ENCODE data around the gene RAB11FIP4.

Gene RAB11FIP4

DNA sequence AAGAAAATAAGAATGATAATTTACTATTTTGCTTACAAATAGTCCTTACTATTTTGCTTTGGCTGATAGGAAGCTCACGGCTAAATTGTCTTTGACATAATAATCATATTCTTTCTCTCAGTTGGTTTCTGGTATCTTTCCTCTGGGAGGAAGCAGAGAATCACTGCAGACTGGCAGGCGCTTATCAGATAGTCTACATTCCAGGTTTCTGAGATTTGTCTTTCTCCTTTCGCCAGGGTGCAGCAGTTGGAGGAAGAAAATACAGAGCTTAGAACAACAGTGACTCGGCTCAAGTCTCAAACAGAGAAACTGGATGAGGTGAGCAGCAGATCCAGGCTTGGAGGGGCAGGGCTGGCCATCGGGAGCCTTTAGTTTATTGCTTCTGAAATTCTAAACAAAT lies 136.1 kb downstream of the RAB11FIP4 start:
- DNase-seq, result no peak

DNA sequence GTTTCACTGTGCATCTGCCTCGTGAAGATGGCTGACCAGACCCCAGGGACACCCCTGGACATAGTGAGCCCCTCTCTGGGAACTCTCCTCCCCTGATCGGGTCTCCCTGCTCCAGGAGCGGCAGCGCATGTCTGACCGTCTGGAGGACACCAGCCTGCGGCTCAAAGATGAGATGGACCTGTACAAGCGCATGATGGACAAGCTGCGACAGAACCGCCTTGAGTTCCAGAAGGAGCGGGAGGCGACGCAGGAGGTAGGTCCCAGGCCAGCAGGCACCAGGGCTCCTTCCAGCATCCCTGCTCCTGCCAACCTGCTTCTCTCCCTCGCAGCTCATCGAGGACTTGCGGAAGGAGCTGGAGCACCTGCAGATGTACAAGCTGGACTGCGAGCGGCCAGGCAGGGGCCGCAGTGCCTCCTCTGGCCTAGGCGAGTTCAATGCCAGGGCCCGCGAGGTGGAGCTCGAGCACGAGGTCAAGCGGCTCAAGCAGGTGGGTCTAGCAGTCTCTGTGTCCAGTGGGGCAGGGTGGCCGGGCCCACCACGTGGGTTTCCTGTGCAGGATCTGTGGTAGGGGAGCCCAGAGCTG lies 136.9 kb downstream of the RAB11FIP4 start:
- no peak for DNase-seq

DNA sequence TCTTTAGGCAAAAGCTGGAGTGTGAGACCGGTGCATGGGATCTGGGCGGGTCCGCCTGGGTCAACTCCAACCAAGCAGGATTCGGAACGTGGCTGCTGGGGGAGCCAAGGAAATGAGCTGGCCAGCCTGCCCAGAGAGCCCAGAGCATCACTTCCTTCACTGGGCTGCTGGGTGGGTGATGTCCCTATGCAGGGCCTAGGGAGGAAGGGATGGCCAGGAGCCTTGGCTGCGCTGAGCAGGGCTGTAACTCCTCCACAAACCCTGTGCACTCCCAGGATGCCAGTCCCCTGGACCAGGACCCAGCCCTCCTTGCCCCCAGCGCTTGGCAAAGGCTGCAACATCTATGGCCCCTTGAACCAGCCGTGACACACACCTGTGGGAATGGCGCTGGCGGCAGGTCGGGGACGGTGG lies 138.4 kb downstream of the RAB11FIP4 start:
- no peak for DNase-seq

DNA sequence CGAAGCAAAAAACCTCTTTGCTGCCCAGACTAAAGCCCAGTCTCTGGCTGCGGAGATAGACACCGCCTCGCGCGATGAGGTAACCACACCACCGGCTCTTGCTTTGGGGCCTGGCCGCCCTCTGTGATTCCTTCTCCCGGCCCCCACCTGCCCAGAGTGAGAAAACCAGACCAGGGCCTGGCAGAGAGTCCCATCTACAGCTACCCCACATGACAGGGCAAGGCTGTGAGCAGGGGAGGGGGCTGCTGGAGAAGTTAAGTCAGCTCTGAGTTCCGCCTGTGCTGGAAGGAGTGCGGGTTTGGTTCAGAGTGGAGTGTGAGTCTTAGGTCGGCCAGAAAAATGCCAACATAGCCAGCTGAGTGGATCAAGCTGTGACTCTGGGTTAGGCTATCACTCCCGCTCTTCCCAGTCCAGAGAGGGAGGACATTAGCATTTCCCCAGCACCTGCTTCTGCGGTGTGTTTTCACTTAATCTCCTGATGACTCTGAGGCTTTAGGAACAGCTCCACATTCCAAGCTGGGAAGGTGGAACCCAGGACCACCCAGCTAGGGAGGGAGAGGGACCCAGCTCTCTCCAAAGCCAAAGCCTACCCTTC lies 139.0 kb downstream of the RAB11FIP4 start:
- no peak for DNase-seq

DNA sequence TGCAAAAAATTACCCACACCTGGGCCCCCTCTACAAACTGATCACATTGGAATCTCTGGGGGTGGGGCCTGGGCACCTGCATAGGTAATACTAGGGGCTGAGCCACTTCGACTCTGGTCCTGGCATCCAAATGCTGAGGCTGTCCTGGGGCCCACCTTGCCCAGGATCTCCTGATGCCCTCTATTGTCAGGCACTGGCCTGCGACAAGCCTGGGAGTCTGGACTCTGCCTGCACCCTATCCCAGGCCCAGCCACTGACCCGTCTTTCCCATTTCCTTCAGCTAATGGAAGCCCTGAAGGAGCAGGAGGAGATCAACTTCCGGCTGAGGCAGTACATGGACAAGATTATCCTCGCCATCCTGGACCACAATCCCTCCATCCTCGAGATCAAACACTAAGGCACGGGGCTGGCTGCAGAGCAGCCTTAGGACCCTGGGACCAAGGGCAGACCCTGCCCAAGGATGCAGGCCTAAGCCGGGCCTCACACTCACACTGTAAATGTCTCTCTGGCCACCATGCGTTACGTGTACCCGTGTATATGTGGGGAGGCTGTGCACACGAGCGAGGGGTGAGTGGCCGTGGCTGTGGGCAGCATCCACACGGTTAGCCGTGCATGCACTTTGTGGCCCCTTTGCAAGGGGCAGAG lies 140.0 kb downstream of the RAB11FIP4 start:
- DNase-seq, result no peak

DNA sequence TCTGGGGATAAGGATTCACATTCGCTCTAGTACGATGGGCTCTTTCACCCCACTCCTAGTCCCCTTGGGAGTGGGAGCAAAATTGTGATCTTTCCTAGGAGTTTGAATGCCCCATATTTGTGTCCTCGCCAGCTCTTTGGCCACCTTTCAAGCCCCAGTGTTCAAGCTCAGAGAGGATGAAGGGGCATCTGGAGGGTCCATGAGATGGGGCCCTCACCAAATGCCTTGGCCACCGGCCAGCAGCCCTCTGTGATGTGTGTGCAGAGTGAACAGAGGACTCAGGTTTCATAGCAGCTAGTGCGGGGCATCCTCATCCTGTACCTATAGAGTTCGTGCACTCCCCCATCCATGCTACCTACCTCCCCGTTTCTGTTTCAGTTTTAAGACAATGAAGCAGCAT lies 140.6 kb downstream of the RAB11FIP4 start:
- no peak for DNase-seq

DNA sequence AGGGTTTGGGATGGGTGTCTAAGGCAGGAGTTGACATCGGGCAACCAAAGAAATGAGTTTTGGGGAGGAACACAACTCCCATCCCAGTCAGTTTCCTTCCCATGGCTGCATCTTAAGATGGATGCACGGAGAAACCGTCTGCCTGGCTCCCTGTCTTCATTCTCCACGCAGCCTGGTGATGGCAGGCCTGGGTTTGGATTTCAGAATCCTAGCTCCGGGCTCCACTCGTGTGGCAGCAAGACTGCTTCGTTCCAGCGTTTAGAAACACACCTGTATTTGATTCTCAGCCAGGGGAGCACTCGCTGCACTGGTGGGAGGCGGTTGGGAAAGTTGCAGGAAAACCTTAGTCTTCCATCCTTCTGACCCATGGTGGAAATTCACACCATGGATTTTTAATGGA lies 141.1 kb downstream of the RAB11FIP4 start:
- no peak for DNase-seq

DNA sequence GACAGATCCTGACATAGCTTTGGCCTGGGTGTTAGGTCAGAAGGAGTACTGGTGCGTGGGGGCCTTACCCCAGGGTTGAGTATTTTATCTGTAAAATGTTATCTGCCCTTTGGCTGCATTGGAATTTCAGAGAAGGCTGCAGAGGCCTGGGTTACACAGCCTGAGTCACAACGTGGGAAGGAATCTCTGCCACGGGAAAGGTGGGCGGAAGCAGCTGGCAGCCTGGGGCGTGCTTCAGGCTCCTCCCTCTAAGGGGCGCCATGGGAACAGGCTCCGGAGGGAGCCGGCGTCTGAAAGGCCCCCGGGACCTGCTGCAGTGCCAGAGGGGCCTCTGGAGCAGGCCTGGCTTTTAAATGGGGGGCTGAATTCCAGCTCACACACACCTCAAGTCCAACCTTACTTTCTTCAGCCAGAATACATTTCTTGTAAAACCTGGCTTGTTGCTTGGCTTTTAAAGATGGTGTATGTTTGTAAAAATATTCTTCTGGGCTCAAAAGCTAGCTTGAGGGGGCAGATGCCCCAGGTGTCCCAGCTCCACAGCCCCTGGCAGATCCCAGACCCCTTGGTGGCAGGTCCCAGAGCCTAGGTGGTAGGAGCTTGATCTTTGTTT lies 142.2 kb downstream of the RAB11FIP4 start:
- no peak for DNase-seq

DNA sequence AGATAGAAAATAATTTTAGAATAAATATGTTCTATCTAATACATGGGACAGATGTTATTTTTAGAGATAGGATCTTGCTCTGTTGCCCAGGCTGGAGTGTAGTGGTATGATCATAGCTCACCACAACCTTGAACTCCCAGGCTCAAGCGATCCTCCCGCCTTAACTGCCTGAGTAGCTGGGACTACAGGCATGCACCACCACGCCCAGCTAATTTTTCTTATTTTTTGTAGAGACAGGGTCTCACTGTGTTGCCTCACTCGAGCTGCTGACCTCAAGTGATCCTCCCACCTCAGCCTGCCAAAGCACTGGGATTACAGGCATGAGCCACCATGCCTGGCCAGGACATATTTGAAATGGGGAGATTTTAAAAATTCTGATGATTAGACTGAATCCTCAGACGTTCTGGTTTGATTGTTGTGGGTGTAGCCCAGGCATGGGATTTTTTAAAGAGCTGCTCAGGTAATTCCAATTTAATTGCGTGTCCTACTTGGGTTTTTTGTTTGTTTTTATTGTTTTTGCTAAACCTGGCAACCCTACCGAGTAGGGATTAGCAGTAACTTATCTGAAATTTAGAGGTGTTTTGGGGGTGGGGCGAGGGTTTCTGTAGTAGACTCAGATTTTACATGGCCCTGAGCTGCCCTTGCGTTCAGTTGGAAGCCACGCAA lies 142.9 kb downstream of the RAB11FIP4 start:
- no peak for DNase-seq

DNA sequence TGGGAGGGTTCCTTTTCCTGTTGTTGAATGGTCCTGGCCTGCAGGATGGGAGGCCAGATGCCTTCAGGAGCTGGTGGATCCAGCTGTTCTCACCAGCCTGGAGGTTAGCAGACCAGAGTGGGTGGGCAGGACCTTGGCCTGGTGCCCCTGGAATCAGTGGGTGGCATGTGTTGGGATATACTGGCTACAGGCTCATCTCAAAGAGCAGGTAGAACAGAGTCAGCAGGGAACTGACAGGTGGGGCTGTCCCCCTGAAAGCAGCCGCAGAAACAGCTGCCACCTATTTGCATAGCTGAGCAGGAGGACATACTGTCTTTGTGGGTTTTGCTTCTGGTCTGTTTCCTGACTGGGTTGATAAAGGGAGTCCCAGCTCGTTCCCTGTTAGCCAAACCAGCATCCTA lies 144.1 kb downstream of the RAB11FIP4 start:
- DNase-seq, result peak; percentile 6

DNA sequence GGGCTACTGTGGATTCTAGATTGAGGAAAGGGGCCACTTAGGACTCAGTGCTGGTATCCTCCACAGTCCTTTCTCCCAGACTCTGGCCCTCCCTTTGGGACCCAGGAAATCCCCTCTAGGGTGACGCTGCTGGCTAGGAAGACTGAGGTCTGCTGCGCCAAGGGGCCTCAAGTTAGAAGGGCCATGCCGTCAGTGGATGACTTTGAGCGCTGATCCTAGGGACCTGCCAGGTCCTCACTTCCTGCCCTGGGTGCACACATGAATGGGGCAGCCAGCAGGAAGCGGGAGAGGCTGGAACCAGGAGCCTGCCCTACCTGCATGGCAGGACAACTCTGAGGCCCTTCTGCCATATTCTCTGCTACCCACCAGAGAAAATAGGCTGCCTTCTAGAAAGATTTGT lies 145.0 kb downstream of the RAB11FIP4 start:
- no peak for DNase-seq

DNA sequence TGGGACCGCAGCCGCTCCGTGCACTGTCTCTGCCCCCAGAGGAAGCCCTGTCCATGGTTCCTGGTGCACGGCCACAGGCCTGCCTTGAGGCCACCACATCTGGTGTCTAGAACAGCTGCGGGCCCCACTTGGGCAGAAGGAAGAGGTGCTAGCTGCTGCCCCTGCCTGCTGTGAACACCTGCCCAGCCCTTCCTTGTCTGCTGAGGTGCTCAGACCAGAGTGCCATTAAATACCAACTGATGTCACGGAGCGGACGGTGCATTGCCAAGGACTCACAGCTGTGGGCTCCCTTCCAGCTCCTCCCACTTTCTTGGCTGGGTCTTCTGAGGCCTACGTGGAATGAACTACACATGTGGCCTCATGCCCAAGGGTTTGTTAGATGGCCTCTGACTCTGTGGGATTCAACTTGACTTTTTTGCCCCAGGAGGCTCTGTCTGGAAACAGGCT lies 146.1 kb downstream of the RAB11FIP4 start:
- no peak for DNase-seq

DNA sequence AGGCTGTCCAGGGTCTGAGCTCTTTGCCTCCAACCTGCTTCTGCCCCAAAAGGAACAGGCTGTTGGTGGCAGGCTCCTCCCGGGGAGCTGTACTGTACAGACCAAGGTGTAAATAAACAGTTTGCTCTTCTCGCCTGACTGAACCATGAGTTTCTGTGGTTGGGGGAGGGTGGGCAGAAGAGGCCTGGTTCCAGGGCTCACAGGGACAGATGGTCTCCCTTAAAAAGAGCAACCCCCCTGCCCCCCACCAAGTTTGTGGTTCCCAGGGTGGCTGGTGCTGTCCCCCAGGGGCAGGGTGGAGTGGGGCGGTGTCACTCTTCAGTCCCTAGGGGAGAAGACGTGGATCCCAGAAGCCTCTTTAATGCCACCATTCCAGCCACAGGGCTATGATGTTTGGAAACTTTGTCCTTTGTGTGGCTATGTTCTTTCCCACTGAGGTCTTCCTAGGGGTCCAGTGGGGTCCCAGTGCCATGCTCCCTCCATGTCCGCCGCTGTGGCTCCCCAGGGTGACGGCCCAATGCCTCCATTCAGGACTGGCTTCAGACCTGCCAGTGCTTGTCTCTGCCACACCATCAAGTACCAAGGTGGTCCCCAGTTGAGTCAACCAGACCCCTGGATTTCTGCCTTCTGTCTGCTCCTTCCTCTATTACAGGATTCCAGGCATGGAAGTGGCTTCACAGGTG lies 146.7 kb downstream of the RAB11FIP4 start:
- no peak for DNase-seq

DNA sequence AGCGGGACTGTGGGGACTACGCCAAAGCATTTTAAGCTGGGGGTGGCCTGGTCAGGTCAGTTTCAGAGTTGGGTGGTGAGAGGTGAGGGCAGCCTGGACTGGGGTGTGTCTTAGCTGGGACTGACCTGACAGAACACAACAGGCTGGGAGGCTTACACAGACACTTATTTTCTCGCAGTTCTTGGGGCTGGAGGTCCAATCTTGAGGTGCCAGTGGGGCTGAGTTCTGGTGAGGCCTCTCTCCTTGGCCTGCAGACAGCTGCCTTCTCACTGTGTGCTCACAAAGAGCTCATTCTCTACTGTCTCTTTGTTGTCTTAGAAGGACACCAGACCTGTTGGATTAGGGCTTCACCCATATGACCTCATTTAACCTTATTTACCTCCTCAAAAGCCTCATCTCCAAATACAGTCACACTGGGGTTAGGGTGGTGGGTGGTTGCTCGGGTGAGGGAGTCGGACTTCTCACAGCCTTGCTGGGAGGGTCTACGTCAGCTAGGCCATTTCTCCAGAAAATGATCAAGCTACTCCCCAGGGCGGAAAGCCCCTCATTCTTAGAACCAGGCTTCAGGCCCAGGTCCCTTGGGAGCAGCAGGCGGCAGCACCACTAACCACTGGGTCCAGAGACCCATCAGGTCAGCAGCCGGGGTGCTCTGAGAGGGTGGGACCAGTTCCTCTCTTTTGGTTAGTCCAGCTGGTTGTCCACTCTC lies 149.3 kb downstream of the RAB11FIP4 start:
- no peak for DNase-seq

DNA sequence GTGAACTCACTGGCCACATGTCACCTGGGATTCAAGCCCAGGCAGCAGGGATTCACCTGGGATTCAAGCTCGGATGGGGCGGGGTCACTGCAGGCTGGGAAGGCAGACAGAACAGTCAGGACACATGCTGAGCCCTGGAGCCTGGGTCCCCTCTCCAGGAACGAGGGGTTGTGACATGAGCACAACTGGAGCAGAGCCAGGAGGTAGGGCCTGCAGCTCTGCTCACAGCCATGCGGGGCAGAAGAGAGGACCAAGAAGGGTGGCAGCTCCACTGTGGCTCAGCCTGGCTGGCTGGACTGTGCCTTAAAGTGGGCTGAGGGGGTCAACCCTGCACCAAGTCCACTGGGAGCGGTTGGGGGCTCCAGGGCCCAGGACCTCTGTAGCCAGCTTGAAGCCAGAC lies 150.1 kb downstream of the RAB11FIP4 start:
- no peak for DNase-seq

DNA sequence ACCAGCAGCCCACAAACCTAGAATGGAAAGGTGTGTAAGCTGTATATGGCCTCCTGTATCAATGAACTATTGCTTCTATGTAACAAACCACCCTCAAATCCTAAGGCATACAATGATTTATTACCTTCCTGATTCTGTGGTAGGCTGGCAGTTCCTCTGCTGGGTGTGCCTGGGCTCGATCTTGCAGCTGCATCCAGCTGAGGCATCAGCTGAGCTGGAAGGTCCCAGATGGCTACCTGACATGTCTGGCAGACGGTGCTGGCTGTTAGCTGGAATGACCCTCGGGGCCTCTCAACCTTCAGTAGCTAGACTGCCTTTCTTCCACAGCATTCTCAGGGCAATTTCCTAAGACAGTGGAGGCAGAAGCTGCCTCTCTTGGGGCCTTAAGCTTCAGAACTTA lies 152.7 kb downstream of the RAB11FIP4 start:
- no peak for DNase-seq

DNA sequence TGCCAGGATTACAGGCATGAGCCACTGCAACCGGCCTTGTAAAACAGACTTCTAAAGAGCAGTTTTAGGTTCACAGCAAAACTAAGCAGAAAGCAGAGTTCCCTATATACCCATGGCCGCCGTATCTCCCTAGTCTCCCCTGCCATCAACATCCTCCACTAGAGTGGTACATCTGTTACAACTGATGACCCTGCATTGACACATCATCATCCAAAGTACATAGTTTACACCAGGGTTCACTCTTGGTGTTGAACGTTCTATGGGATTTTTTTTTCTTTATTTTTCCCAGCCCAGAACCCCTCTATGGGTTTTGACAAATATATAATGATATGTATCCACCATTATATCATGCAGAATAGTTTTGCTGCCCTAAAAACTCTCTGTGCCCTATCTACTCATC lies 155.2 kb downstream of the RAB11FIP4 start:
- no peak for DNase-seq

DNA sequence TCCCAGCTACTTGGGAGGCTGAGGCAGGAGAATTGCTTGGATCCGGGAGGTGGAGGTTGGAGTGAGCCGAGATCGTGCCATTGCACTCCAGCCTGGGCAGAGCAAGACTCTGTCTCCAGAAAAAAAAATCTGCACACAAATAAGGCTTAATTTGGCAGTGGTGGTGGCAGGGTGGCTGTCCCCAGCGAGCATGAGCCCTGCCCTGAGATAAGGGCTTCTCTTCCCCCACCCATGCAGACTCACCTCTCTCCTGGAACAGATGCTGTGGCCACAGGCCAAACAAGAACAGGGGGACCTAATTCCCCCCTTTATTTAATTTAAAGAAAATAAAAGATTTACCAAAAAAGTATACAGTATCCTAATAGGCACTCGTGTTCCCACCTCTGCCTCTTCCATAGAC lies 157.2 kb downstream of the RAB11FIP4 start:
- DNase-seq, result no peak

DNA sequence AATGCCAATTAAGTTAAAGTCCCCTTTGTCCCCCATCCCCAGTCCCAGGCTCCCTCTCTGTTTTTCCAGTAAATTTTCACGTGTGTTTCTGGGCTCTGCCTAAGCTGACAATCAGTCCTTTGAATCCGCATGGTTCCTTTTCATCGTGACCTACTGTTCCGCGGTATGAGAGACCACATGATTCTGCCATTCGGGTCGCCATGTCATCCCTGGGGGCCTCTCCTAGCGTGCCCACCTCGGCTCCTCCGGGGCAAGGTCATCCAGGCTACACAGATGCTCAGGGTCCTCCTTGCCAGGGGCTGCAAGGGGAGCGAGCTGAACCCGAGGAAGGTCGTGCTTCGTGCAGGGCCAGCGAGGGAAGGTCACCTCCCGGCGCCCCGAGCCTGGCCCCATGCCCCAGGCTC lies 157.6 kb downstream of the RAB11FIP4 start:
- no peak for DNase-seq

DNA sequence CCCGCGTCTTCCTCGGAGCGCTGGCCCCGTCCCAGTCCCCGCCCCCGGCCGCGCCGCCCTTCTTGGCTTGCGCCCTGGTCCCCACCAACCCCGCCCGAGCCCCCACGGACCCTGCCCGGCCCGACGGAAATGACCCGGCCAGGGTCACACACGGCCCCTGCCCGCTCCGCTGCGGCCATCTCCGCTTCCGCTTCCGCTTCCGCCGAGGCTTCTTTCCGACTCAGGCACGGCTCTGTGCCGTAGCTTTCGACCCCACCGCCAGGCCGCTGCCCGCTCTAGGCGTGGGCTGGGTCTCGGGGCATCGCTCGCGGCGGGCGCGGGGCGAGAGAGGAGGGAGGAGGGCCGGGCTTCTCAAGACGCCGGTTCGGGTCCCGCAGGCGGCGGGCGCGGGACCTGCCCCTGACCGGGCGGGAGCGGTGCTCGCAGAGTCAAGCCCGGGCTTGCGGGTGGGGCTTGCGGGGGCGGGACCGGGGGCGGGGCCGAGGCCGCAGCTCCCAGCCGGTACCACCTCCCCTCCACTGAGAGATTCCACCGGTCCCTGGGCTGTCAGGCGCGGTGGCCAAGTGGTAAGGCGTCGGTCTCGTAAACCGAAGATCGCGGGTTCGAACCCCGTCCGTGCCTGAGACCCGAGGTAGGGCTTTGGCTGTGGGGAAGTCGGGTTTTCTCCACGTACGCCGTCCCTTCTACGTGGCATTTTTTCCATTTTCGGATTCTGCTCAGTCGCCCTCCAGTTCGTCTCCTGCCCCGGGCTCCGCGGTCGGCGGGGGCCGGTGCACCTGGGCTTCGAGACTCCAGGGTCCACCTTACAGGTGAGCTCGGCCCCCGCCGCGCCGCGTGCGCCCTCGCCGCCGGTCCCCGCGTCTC lies 158.3 kb downstream of the RAB11FIP4 start:
- peak; percentile 95 for DNase-seq

DNA sequence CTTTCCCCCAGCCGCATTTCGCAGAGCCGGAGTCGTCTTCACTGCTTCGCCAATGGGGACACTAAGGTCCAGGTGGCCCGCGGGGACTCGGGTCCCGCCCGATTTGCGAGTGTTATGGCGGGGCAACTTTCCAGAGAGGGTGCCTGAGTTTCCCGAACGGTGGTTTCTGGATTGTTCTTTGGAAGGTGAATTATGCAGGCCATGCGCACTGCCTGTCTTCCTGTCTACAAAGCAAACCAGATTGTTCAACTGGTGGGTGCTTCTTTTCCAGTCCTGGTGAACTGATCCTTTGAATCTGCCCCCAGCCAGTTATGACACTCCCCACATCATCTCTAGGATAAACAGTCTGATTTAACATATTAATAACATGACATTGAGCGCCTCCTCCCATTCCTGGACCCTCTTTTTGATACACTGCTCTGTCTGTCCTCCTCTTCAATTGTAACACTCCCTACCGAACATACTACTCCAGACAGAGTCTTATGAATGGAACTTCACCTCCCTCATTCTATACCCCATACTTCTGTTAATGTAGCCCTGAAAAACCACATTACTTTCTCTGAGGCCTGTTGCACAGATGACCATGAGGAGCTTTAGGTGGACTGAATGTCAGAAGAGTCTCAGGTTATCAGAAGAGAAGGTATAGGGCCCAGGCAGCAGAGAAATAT lies 159.0 kb downstream of the RAB11FIP4 start:
- peak; percentile 58 for DNase-seq

All from NCI-H774 (cell line).